HepG2 (cell line): ENCODE results near the gene CFAP69. TPM values are rescaled to one million over a fixed set of nuclear protein-coding genes. Genes with fewer than 3 reads are reported as not detected.
A peak's percentile ranks its signal among the peaks of the same experiment; 100 is the strongest.

Experiments
- ATF7-NPFF ChIP-seq: sonication (generic); formaldehyde crosslinking; IDR thresholded peaks from 2 replicates; pipeline ENCODE4 v1.8.1; 2023; ENCODE audit warnings: mild to moderate bottlenecking, low read depth, missing genetic modification reagents, moderate library complexity
- KDM2A ChIP-seq: sonication (generic); formaldehyde crosslinking; IDR thresholded peaks from 2 replicates; pipeline ENCODE4 v1.4.0; 2020; ENCODE audit warnings: low read depth, missing genetic modification reagents, borderline replicate concordance
- NFE2 ChIP-seq: sonication (generic); formaldehyde crosslinking; IDR thresholded peaks from 2 replicates; pipeline ENCODE4 v1.4.0; 2020; ENCODE audit warnings: missing genetic modification reagents
- NR2C2 ChIP-seq: sonication (generic); formaldehyde crosslinking; IDR thresholded peaks from 2 replicates; pipeline ENCODE4 v1.4.0; 2020; ENCODE audit warnings: missing genetic modification reagents, mild to moderate bottlenecking, moderate library complexity, borderline replicate concordance
- POGK ChIP-seq: sonication (generic); formaldehyde crosslinking; conservative IDR thresholded peaks from 2 replicates; pipeline ENCODE4 v1.8.0; 2022; ENCODE audit warnings: mild to moderate bottlenecking, moderate library complexity, missing genetic modification reagents
- RBFOX2 ChIP-seq: fragments of 200-400 bp; formaldehyde crosslinking; IDR thresholded peaks from 2 replicates; pipeline ENCODE4 v1.6.1; 2017; ENCODE audit warnings: low read depth, mild to moderate bottlenecking, low read length
- SAFB2 ChIP-seq: sonication (generic); formaldehyde crosslinking; IDR thresholded peaks from 2 replicates; pipeline ENCODE4 v1.5.1; 2020; ENCODE audit warnings: missing genetic modification reagents, low read depth, mild to moderate bottlenecking, borderline replicate concordance
- SP1 ChIP-seq, 2 experiments: fragments of 450-650 bp in 1 of 2; sonication (generic) in 1 of 2; formaldehyde crosslinking in 1 of 2; IDR thresholded peaks; 2 replicates each; pipeline versions ENCODE4 v1.4.0 to v1.6.1; 2016 to 2020; ENCODE audit warnings: missing genetic modification reagents in 1 of 2
- ZFP82 ChIP-seq: sonication (generic); formaldehyde crosslinking; IDR thresholded peaks from 2 replicates; pipeline ENCODE4 v1.5.1; 2020; ENCODE audit warnings: mild to moderate bottlenecking, missing genetic modification reagents, borderline replicate concordance
- ZFY ChIP-seq: sonication (generic); formaldehyde crosslinking; IDR thresholded peaks from 2 replicates; pipeline ENCODE4 v1.4.0; 2020; ENCODE audit warnings: missing genetic modification reagents
- ZMYM2 ChIP-seq: sonication (generic); formaldehyde crosslinking; IDR thresholded peaks from 2 replicates; pipeline ENCODE4 v1.8.0; 2022; ENCODE audit warnings: mild to moderate bottlenecking, missing genetic modification reagents
- ZNF12 ChIP-seq: sonication (generic); formaldehyde crosslinking; IDR thresholded peaks from 2 replicates; pipeline ENCODE4 v1.5.0; 2020; ENCODE audit warnings: missing genetic modification reagents
- ZNF142 ChIP-seq: sonication (generic); formaldehyde crosslinking; IDR thresholded peaks from 2 replicates; pipeline ENCODE4 v1.4.0; 2020; ENCODE audit warnings: missing genetic modification reagents
- ZNF18 ChIP-seq: sonication (generic); formaldehyde crosslinking; IDR thresholded peaks from 2 replicates; pipeline ENCODE4 v1.8.0; 2022; ENCODE audit warnings: mild to moderate bottlenecking, missing genetic modification reagents; ENCODE audit not compliant: insufficient replicate concordance
- ZNF292 ChIP-seq: sonication (generic); formaldehyde crosslinking; IDR thresholded peaks from 2 replicates; pipeline ENCODE4 v1.8.1; 2022; ENCODE audit warnings: mild to moderate bottlenecking, low read depth, missing genetic modification reagents, borderline replicate concordance
- ZNF383 ChIP-seq: sonication (generic); formaldehyde crosslinking; IDR thresholded peaks from 2 replicates; pipeline ENCODE4 v1.4.0; 2020; ENCODE audit warnings: missing genetic modification reagents, mild to moderate bottlenecking, borderline replicate concordance
- ZNF543 ChIP-seq: sonication (generic); formaldehyde crosslinking; IDR thresholded peaks from 2 replicates; pipeline ENCODE4 v1.4.0; 2020; ENCODE audit warnings: mild to moderate bottlenecking, missing genetic modification reagents
- ZNF724P ChIP-seq: sonication (generic); formaldehyde crosslinking; IDR thresholded peaks from 2 replicates; pipeline ENCODE4 v1.8.0; 2022; ENCODE audit warnings: missing genetic modification reagents, borderline replicate concordance
- ZSCAN21 ChIP-seq: sonication (generic); formaldehyde crosslinking; IDR thresholded peaks from 2 replicates; pipeline ENCODE4 v1.8.0; 2022; ENCODE audit warnings: mild to moderate bottlenecking, missing genetic modification reagents, moderate library complexity, borderline replicate concordance
- polyA plus RNA-seq, 8 experiments: library from polyadenylated mRNA; depleted of rRNA in 3 of 8; stranded (reverse) in 7 of 8; unstranded in 1 of 8; fragments of >200 nt; fragmentation: Illumina TruSeq in 4 of 8; extraction: Trizol in 4 of 8; gene quantifications; 2 replicates each; pipeline versions ENCODE4 v1.2.1 to v1.2.3, GENCODE V29; 2011 to 2016; ENCODE audit warnings: low read depth in 4 of 8, missing spikeins in 1 of 8, mixed read lengths in 1 of 8; ENCODE audit not compliant: insufficient read depth in 1 of 8
- total RNA-seq, 5 experiments: library from RNA; depleted of rRNA; stranded (reverse); fragments of >200 nt; fragmentation: Illumina TruSeq; extraction: Trizol; gene quantifications; 2 replicates each; pipeline ENCODE4 v1.2.3, GENCODE V29; 2016; ENCODE audit warnings: low read depth in 1 of 5

CFAP69 gene
- total and polyA plus RNA-seq, 2 of the 13 experiments (the other 11 are each of a cell fraction or from before 2014, with no cell fraction given), result 2.2 to 4.0 TPM

GRCh38 chr7:90346336-90347125 is 101.6 kb downstream of the CFAP69 start, which contains the start of gene GTPBP10 (continued):
- TF ChIP-seq ZNF18, result no peak
- TF ChIP-seq ZFY, result peak; percentile 96
- 0 out of 2 replicates have a peak, but pooled peaks have one; percentile 49 for TF ChIP-seq SAFB2 (CRISPR knock-in tag)
- TF ChIP-seq ZNF292, result peak; percentile 81
- no peak for TF ChIP-seq ZNF142 (CRISPR knock-in tag)
- no peak for TF ChIP-seq ZNF383 (CRISPR knock-in tag)
- peak; percentile 71 for TF ChIP-seq NR2C2 (CRISPR knock-in tag)
- TF ChIP-seq ZMYM2 (CRISPR knock-in tag), result peak; percentile 46; the same call in 1 of the 2 replicates
- TF ChIP-seq ATF7-NPFF (CRISPR knock-in tag), result peak; percentile 92
- TF ChIP-seq ZNF724P (CRISPR knock-in tag), result peak; percentile 88; the same call in 1 of the 2 replicates
- TF ChIP-seq ZFP82 (CRISPR knock-in tag), result no peak
- no peak for TF ChIP-seq NFE2 (CRISPR knock-in tag)
- no peak for TF ChIP-seq ZNF12 (CRISPR knock-in tag)
- no peak; the same call in none of the 2 replicates for TF ChIP-seq ZNF543 (CRISPR knock-in tag)
- TF ChIP-seq RBFOX2, result peak; percentile 86
- peak; percentile 95 for TF ChIP-seq KDM2A (CRISPR knock-in tag)
- TF ChIP-seq SP1 (IDR thresholded peaks at IDR 0.05), result no peak
- peak; percentile 78 for TF ChIP-seq SP1 (CRISPR knock-in tag; IDR thresholded peaks at IDR 0.05)
- TF ChIP-seq POGK (CRISPR knock-in tag), result peak; percentile 87
- peak; percentile 77; the same call in 1 of the 2 replicates for TF ChIP-seq ZSCAN21 (CRISPR knock-in tag)
